ENCODE data around the gene MYCN. TPM values are rescaled to one million over a fixed set of nuclear protein-coding genes. Genes with fewer than 3 reads are reported as not detected.

The MYCN gene
- total and polyA plus RNA-seq, 4 donors, result 0.16 to 1.3 TPM; not detected in 2

DNA sequence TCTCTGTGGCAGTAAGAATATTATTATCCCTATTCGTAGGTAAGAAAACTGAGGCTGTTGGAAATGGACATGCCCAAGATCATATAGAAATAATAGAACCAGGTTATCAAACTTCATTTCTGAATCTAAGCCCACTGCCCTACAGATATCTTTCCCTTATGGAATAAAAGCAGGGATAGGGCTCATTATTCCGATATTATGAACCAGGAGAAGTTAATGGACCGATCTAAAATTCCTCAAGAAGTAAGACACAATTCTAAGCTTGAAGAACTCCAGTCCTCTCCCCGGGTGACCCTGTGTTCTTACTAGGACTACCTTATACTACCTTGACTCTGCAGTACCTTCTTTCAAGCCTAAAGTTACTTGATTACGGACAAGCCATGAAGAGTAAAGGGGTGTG is 8.4 kb upstream of the MYCN start:
- Histone ChIP-seq H3K9ac (ENCODE audit: low read depth in 1 of 2, low read length in 2 of 2) (no peak overlapping the region), H3K36me3 (ENCODE audit: control insufficient read depth in 4 of 4, insufficient read depth in 3 of 4, low read depth in 1 of 4, low read length in 3 of 4) (no peaks in the 10 kb centered on the region), H3K4me1 (ENCODE audit: control insufficient read depth in 4 of 4, insufficient read depth in 4 of 4, low read length in 3 of 4) (no peaks in the 10 kb centered on the region), H3K4me3 (ENCODE audit: low read depth in 1 of 3, low read length in 3 of 3) (no peak overlapping the region), H3K9me3 (ENCODE audit: control insufficient read depth in 4 of 4, low read length in 3 of 4) (no peaks in the 10 kb centered on the region), H3K27ac (ENCODE audit: low read depth in 1 of 2, low read length in 2 of 2) (no peak overlapping the region), H3K27me3 (ENCODE audit: control insufficient read depth in 4 of 4, insufficient read depth in 4 of 4, low read length in 3 of 4) (no peaks in the 10 kb centered on the region)
- no peak for DNase-seq (ENCODE audit: low spot score)
- 96% methylated on average over 5 of the region's 5 CpGs for WGBS
- TF ChIP-seq FOXA2 (IDR thresholded peaks at IDR 0.05), result no peak
- TF ChIP-seq GABPA (IDR thresholded peaks at IDR 0.05 in 1 of 2, conservative IDR thresholded peaks at IDR 0.05 in 1 of 2), result no peak
- TF ChIP-seq RAD21 (IDR thresholded peaks at IDR 0.05), result no peak
- TF ChIP-seq JUND (IDR thresholded peaks at IDR 0.05), result no peak
- TF ChIP-seq, protein P1, sequence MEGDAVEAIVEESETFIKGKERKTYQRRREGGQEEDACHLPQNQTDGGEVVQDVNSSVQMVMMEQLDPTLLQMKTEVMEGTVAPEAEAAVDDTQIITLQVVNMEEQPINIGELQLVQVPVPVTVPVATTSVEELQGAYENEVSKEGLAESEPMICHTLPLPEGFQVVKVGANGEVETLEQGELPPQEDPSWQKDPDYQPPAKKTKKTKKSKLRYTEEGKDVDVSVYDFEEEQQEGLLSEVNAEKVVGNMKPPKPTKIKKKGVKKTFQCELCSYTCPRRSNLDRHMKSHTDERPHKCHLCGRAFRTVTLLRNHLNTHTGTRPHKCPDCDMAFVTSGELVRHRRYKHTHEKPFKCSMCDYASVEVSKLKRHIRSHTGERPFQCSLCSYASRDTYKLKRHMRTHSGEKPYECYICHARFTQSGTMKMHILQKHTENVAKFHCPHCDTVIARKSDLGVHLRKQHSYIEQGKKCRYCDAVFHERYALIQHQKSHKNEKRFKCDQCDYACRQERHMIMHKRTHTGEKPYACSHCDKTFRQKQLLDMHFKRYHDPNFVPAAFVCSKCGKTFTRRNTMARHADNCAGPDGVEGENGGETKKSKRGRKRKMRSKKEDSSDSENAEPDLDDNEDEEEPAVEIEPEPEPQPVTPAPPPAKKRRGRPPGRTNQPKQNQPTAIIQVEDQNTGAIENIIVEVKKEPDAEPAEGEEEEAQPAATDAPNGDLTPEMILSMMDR (IDR thresholded peaks at IDR 0.05; ENCODE audit: low read depth, low read length, missing input control), result no peak

DNA sequence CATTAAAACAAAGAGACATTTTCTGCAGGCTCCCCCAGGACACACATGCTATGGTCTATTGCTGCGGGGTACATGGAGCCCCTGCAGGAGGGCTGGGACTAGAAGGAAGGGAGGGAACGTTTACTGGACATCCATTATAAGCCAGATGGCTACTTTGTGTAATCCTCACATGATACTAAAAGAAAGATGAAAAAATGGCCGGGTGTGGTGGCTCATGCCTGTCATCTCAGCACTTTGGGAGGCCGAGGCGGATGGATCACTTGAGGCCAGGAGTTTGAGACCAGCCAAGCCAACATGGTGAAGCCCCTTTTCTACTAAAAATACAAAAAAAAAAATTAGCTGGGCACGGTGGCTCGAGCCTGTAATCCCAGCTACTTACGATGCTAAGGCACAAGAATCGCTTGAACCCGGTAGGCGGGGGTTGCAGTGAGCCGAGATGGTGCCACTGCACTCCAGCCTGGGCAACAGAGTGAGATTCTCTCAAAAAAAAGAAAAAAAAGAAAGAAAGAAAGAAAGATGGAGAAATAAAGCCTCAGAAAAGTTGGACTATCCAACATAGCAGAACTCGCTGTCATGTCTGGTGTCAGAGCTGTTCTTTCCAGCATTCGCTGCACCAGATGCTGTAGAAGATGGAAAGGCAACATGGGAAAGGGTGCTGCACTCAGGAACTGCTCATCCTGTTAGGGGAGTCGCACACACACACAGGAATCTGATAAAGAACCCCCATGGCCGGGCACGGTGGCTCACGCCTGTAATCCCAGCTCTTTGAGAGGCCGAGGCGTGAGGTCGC is 7.8 kb upstream of the MYCN start:
- Histone ChIP-seq H3K9me3 (ENCODE audit: control insufficient read depth in 4 of 4, low read length in 3 of 4) (no peaks in the 10 kb centered on the region), H3K27me3 (ENCODE audit: control insufficient read depth in 4 of 4, insufficient read depth in 4 of 4, low read length in 3 of 4) (no peaks in the 10 kb centered on the region), H3K4me1 (ENCODE audit: control insufficient read depth in 4 of 4, insufficient read depth in 4 of 4, low read length in 3 of 4) (no peaks in the 10 kb centered on the region), H3K27ac (ENCODE audit: low read depth in 1 of 2, low read length in 2 of 2) (no peak overlapping the region), H3K9ac (ENCODE audit: low read depth in 1 of 2, low read length in 2 of 2) (no peak overlapping the region), H3K4me3 (ENCODE audit: low read depth in 1 of 3, low read length in 3 of 3) (no peak overlapping the region), H3K36me3 (ENCODE audit: control insufficient read depth in 4 of 4, insufficient read depth in 3 of 4, low read depth in 1 of 4, low read length in 3 of 4) (no peaks in the 10 kb centered on the region)
- no peak for DNase-seq (ENCODE audit: low spot score)
- TF ChIP-seq TAF1 (conservative IDR thresholded peaks at IDR 0.05), result no peak
- TF ChIP-seq, protein P2, sequence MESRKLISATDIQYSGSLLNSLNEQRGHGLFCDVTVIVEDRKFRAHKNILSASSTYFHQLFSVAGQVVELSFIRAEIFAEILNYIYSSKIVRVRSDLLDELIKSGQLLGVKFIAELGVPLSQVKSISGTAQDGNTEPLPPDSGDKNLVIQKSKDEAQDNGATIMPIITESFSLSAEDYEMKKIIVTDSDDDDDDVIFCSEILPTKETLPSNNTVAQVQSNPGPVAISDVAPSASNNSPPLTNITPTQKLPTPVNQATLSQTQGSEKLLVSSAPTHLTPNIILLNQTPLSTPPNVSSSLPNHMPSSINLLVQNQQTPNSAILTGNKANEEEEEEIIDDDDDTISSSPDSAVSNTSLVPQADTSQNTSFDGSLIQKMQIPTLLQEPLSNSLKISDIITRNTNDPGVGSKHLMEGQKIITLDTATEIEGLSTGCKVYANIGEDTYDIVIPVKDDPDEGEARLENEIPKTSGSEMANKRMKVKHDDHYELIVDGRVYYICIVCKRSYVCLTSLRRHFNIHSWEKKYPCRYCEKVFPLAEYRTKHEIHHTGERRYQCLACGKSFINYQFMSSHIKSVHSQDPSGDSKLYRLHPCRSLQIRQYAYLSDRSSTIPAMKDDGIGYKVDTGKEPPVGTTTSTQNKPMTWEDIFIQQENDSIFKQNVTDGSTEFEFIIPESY (IDR thresholded peaks at IDR 0.05), result no peak
- no peak for TF ChIP-seq GABPA (IDR thresholded peaks at IDR 0.05 in 1 of 2, conservative IDR thresholded peaks at IDR 0.05 in 1 of 2)
- TF ChIP-seq HNF4A (conservative IDR thresholded peaks at IDR 0.05), result no peak
- no peak for TF ChIP-seq RXRA (IDR thresholded peaks at IDR 0.05)
- TF ChIP-seq EGR1 (IDR thresholded peaks at IDR 0.05; ENCODE audit: low read depth in 2 of 2), result no peak
- TF ChIP-seq FOXA1 (IDR thresholded peaks at IDR 0.05), result no peak
- WGBS, result 95% methylated on average over 21 of the region's 21 CpGs

DNA sequence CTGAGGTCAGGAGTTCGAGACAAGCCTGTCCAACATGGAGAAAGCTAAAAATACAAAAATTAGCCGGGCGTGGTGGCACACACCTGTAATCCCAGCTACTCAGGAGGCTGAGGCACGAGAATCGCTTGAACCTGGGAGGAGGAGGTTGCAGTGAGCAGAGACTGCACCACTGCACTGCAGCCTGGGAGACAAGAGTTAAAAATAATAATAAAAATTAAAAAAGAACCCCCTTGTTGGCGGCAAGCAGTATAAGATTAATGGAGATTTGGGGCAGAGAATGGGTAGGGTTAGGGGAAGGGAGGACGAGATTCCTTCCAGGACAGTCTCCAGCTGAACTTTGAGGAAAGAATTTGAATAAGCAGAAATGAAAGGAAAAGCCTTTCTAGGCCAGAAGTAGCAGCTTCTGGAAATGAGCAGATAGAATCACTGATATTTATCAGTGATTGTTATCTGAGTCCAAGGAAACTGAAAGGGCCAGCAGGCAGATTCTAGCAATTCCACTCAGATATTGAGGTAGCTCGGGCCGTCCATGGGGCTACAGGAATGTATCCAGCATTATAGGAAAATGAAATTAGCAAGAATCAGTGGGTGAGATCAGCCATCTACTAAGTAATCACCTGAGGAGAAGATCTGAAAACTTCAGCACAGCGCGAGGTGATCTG is 7.0 kb upstream of the MYCN start:
- Histone ChIP-seq H3K4me1 (ENCODE audit: control insufficient read depth in 4 of 4, insufficient read depth in 4 of 4, low read length in 3 of 4) (peaks cover 0 to 5% (median 2%) of the 10 kb centered on the region in 4 donors), H3K27me3 (ENCODE audit: control insufficient read depth in 4 of 4, insufficient read depth in 4 of 4, low read length in 3 of 4) (no peaks in the 10 kb centered on the region), H3K9me3 (ENCODE audit: control insufficient read depth in 4 of 4, low read length in 3 of 4) (no peaks in the 10 kb centered on the region), H3K9ac (ENCODE audit: low read depth in 1 of 2, low read length in 2 of 2) (no peak overlapping the region), H3K36me3 (ENCODE audit: control insufficient read depth in 4 of 4, insufficient read depth in 3 of 4, low read depth in 1 of 4, low read length in 3 of 4) (no peaks in the 10 kb centered on the region), H3K4me3 (ENCODE audit: low read depth in 1 of 3, low read length in 3 of 3) (no peak overlapping the region), H3K27ac (ENCODE audit: low read depth in 1 of 2, low read length in 2 of 2) (no peak overlapping the region)
- 94% methylated on average over 11 of the region's 11 CpGs for WGBS
- TF ChIP-seq YY1 (IDR thresholded peaks at IDR 0.05) (no peak), HNF4G (IDR thresholded peaks at IDR 0.05) (no peak), FOXA1 (IDR thresholded peaks at IDR 0.05) (no peak)
- TF ChIP-seq, protein P2 (IDR thresholded peaks at IDR 0.05), result no peak
- DNase-seq (ENCODE audit: low spot score), result no peak
